GM23338 (cell line): Measurements from ENCODE around the gene KCNQ1OT1. TPM values are rescaled to one million over a fixed set of nuclear protein-coding genes. Genes with fewer than 3 reads are reported as not detected.
A peak's percentile ranks its signal among the peaks of the same experiment; 100 is the strongest.

Source experiments
- ATAC-seq: fragments of 200-7000 bp; cut with Tn5 transposase; 3 replicates; pipeline ENCODE4 v1.9.1; 2020
- DNase-seq: peaks from one replicate; pipeline ENCODE4 v3.0.0-alpha.2; 2015; ENCODE audit warnings: low spot score
- H2AFZ ChIP-seq: fragments of 200-600 bp; sonication (generic); 2 replicates; pipeline ENCODE4 v1.8.0; 2016; ENCODE audit warnings: antibody characterized with exemption, mild to moderate bottlenecking, moderate library complexity
- H3F3A ChIP-seq: fragments of 200-600 bp; sonication (generic); replicated peaks from 2 replicates; pipeline ENCODE4 v1.8.0; 2017; ENCODE audit warnings: antibody characterized with exemption, mixed run types, low read depth
- H3K27ac ChIP-seq: fragments of 200-600 bp; sonication (generic); 2 replicates; pipeline ENCODE4 v1.6.1; 2016; ENCODE audit warnings: low read depth
- H3K27me3 ChIP-seq: fragments of 200-600 bp; sonication (generic); 2 replicates; pipeline ENCODE4 v1.8.0; 2016; ENCODE audit warnings: mild to moderate bottlenecking, mixed run types, moderate library complexity; ENCODE audit not compliant: insufficient read depth
- H3K36me3 ChIP-seq: fragments of 200-600 bp; sonication (generic); 2 replicates; pipeline ENCODE4 v1.8.0; 2016; ENCODE audit warnings: mild to moderate bottlenecking; ENCODE audit not compliant: insufficient read depth
- H3K4me1 ChIP-seq: fragments of 200-600 bp; sonication (generic); 2 replicates; pipeline ENCODE4 v1.8.0; 2016; ENCODE audit warnings: mild to moderate bottlenecking, moderate library complexity; ENCODE audit not compliant: insufficient read depth
- H3K4me2 ChIP-seq: fragments of 200-600 bp; sonication (generic); 2 replicates; pipeline ENCODE4 v1.7.1; 2017; ENCODE audit warnings: mixed run types
- H3K4me3 ChIP-seq: fragments of 200-600 bp; sonication (generic); 2 replicates; pipeline ENCODE4 v1.6.1; 2016; ENCODE audit warnings: mixed run types
- H3K79me2 ChIP-seq: fragments of 200-600 bp; sonication (generic); replicated peaks from 2 replicates; pipeline ENCODE4 v1.8.0; 2017; ENCODE audit warnings: mild to moderate bottlenecking; ENCODE audit not compliant: insufficient read depth
- H3K9me2 ChIP-seq: fragments of 200-600 bp; sonication (generic); 2 replicates; pipeline ENCODE4 v1.8.0; 2017; ENCODE audit not compliant: insufficient read depth
- H4K20me1 ChIP-seq: fragments of 200-600 bp; sonication (generic); replicated peaks from 2 replicates; pipeline ENCODE4 v1.8.0; 2017; ENCODE audit warnings: mild to moderate bottlenecking; ENCODE audit not compliant: insufficient read depth
- H3K27ac Mint-ChIP-seq: 2 replicates; pipeline ENCODE4 v1.8.0; 2020; ENCODE audit warnings: inconsistent platforms, mild to moderate bottlenecking, moderate library complexity, mixed read lengths
- H3K27me3 Mint-ChIP-seq: 3 replicates; pipeline ENCODE4 v1.8.0; 2022; ENCODE audit warnings: low read depth, mild to moderate bottlenecking, moderate library complexity, mixed read lengths, inconsistent platforms; ENCODE audit not compliant: insufficient read depth, poor library complexity
- H3K36me3 Mint-ChIP-seq: 3 replicates; pipeline ENCODE4 v1.8.0; 2021; ENCODE audit warnings: low read depth, mild to moderate bottlenecking, inconsistent platforms, moderate library complexity, mixed read lengths
- H3K4me1 Mint-ChIP-seq: 3 replicates; pipeline ENCODE4 v1.8.0; 2020; ENCODE audit warnings: mild to moderate bottlenecking, inconsistent platforms, mixed read lengths
- H3K4me3 Mint-ChIP-seq: 3 replicates; pipeline ENCODE4 v1.8.0; 2021; ENCODE audit warnings: moderate library complexity, mild to moderate bottlenecking, inconsistent platforms, mixed read lengths
- H3K9me3 Mint-ChIP-seq: 3 replicates; pipeline ENCODE4 v1.8.0; 2020; ENCODE audit warnings: moderate library complexity, mild to moderate bottlenecking, inconsistent platforms, mixed read lengths
- CREB1 ChIP-seq: fragments of 250-450 bp; sonication (Bioruptor Pico); IDR thresholded peaks from 2 replicates; pipeline ENCODE4 v1.5.0; 2020; ENCODE audit warnings: low read depth, mild to moderate bottlenecking, moderate library complexity
- CTCF ChIP-seq, 2 experiments: fragments of 200-600 bp in 1 of 2; sonication (generic) in 1 of 2; conservative IDR thresholded peaks; 2 replicates each; pipeline versions ENCODE4 v1.5.1 to v1.6.1; 2016 to 2017; ENCODE audit warnings: antibody characterized with exemption in 2 of 2, low read depth in 2 of 2, mild to moderate bottlenecking in 2 of 2, moderate library complexity in 1 of 2
- ETS1 ChIP-seq: IDR thresholded peaks from 2 replicates; pipeline ENCODE4 v1.6.1; 2016; ENCODE audit warnings: antibody characterized with exemption
- EZH2 ChIP-seq: fragments of 200-600 bp; sonication (generic); IDR thresholded peaks from one replicate; pipeline ENCODE4 v1.8.0; 2017; ENCODE audit warnings: antibody characterized with exemption, mild to moderate bottlenecking, low read depth; ENCODE audit not compliant: unreplicated experiment
- EZH2phosphoT487 ChIP-seq: fragments of 200-600 bp; sonication (generic); IDR thresholded peaks from one replicate; pipeline ENCODE4 v1.8.1; 2018; ENCODE audit warnings: antibody characterized with exemption; ENCODE audit not compliant: unreplicated experiment
- JUNB ChIP-seq: IDR thresholded peaks from one replicate; pipeline ENCODE4 v1.6.1; 2016; ENCODE audit warnings: antibody characterized with exemption; ENCODE audit not compliant: unreplicated experiment
- NANOG ChIP-seq: IDR thresholded peaks from 2 replicates; pipeline ENCODE4 v1.6.1; 2016; ENCODE audit warnings: antibody characterized with exemption, borderline replicate concordance
- POLR2AphosphoS5 ChIP-seq: IDR thresholded peaks from 2 replicates; pipeline ENCODE4 v1.6.1; 2016; ENCODE audit warnings: antibody characterized with exemption, low read depth
- STAT1 ChIP-seq: IDR thresholded peaks from one replicate; pipeline ENCODE4 v1.6.1; 2016; ENCODE audit warnings: antibody characterized with exemption; ENCODE audit not compliant: unreplicated experiment
- ZNF114 ChIP-seq: fragments of 250-450 bp; sonication (Bioruptor Pico); IDR thresholded peaks from 2 replicates; pipeline ENCODE4 v1.5.0; 2020; ENCODE audit warnings: mild to moderate bottlenecking, moderate library complexity
- polyA plus RNA-seq: library from polyadenylated mRNA; unstranded; fragments of >200 nt; fragmentation: Nextera tagmentation; extraction: Ambion mirVana; gene quantifications from 2 replicates; pipeline ENCODE4 v1.2.1, GENCODE V29; 2016
- total RNA-seq: library from RNA; depleted of rRNA; stranded (reverse); fragments of >200 nt; shearing (Covaris generic); gene quantifications from 2 replicates; pipeline ENCODE4 v1.2.3, GENCODE V29; 2014
- TF ChIP-seq, protein P1 (sequence below): fragments of 250-450 bp; sonication (Bioruptor Pico); IDR thresholded peaks from 2 replicates; pipeline ENCODE4 v1.5.0; 2020; ENCODE audit warnings: mild to moderate bottlenecking, moderate library complexity

Gene KCNQ1OT1
- total and polyA plus RNA-seq, 2 experiments from 2014 or later, result 1.5 to 4.2 TPM

DNA sequence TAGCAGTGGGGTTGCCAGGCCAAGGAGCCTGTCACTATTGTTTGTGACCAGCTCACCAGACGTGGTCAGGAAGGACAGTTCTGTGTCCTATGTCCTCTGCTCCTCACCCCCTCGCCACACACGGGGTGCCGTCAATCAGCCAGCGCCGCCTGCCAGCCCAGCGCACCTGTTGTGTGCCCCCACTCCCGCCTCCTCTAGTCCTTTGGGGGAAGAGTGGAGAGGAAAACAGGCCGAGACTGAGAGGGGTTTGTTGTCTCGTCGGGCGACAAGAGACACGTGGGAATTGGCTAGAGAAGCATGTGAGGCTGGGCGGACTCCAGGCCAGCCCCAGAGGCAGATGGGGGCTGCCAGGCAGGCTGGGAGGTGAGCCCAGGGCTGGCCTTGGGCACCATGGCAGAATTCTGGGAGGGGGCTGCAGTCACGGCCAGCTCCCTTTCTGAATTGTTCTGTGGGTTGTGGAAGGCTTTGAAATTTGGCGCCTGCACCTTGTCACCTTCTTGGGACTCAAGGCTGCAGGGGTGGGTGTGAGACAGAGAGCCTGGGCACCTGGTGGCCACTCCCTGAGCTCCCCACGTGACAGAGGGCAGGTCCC lies 3.1 kb upstream of the KCNQ1OT1 start:
- Mint-ChIP-seq H3K27me3 (peaks cover 62% of the 10 kb centered on the region), H3K27ac (no peak overlapping the region), H3K9me3 (peaks cover 31% of the 10 kb centered on the region), H3K36me3 (peaks cover 35% of the 10 kb centered on the region), H3K4me3 (no peak overlapping the region), H3K4me1 (peaks cover 29% of the 10 kb centered on the region)
- Histone ChIP-seq H2AFZ (peak overlapping the region; percentile 87; the same call in 1 of the 2 replicates), H3K79me2 (peaks cover 15% of the 10 kb centered on the region), H3K9me2 (no peaks in the 10 kb centered on the region), H3K27ac (no peak overlapping the region), H3F3A (no peaks in the 10 kb centered on the region), H3K36me3 (no peaks in the 10 kb centered on the region), H3K4me3 (no peak overlapping the region), H3K4me2 (peak overlapping the region; percentile 38), H3K4me1 (peaks cover 9% of the 10 kb centered on the region), H4K20me1 (peaks cover under 1% of the 10 kb centered on the region; the same call in 1 of the 2 replicates), H3K27me3 (peaks cover 58% of the 10 kb centered on the region)
- ATAC-seq (no peak), DNase-seq (no peak)
- TF ChIP-seq EZH2phosphoT487 (no peak), NANOG (no peak), EZH2 (no peak), CREB1 (CRISPR knock-in tag) (no peak)

DNA sequence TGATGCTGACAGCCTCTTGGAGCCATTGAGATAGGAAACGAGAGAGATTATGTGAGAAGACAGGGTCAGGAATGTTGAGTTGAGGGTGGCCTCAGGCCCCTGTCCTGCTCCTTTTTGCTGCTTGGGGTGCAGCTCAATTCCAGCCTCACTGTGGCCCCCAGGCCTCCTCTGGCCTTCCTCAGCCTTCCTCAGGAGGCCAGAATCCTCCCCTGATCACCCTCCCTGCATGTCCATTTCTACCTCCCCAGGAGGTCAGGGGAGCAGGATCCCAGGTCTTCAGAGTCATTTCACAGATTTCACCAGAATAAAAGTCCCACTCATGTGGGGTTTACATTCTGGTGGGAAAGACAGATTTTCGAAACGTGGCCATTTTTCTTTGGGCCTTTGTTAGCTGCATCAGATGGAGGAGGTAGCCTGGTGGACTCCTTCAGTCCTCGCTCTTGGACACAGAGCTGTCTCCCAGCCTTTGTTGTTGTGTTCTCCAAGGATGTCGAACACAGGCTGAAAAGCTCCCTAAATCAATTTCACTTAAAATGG lies 2.2 kb upstream of the KCNQ1OT1 start:
- peaks cover 31% of the 10 kb centered on the region for H3K9me3 Mint-ChIP-seq
- Histone ChIP-seq H3K79me2 (peaks cover 24% of the 10 kb centered on the region), H3K27ac (no peak overlapping the region), H3K4me2 (no peak overlapping the region), H4K20me1 (peaks cover 3% of the 10 kb centered on the region; the same call in 1 of the 2 replicates), H3K4me3 (no peak overlapping the region), H3K27me3 (peaks cover 49% of the 10 kb centered on the region), H3F3A (no peaks in the 10 kb centered on the region), H3K4me1 (peaks cover 18% of the 10 kb centered on the region), H3K36me3 (no peaks in the 10 kb centered on the region), H3K9me2 (no peaks in the 10 kb centered on the region), H2AFZ (no peak overlapping the region)
- H3K27me3 Mint-ChIP-seq, result peaks cover 56% of the 10 kb centered on the region
- H3K4me3 Mint-ChIP-seq, result no peak overlapping the region
- ATAC-seq (no peak), DNase-seq (no peak)
- H3K27ac Mint-ChIP-seq, result no peak overlapping the region
- H3K36me3 Mint-ChIP-seq, result peaks cover 35% of the 10 kb centered on the region
- H3K4me1 Mint-ChIP-seq, result peaks cover 38% of the 10 kb centered on the region
- TF ChIP-seq EZH2phosphoT487, result no peak
- no peak for TF ChIP-seq POLR2AphosphoS5
- no peak for TF ChIP-seq CREB1 (CRISPR knock-in tag)
- TF ChIP-seq, protein P1, sequence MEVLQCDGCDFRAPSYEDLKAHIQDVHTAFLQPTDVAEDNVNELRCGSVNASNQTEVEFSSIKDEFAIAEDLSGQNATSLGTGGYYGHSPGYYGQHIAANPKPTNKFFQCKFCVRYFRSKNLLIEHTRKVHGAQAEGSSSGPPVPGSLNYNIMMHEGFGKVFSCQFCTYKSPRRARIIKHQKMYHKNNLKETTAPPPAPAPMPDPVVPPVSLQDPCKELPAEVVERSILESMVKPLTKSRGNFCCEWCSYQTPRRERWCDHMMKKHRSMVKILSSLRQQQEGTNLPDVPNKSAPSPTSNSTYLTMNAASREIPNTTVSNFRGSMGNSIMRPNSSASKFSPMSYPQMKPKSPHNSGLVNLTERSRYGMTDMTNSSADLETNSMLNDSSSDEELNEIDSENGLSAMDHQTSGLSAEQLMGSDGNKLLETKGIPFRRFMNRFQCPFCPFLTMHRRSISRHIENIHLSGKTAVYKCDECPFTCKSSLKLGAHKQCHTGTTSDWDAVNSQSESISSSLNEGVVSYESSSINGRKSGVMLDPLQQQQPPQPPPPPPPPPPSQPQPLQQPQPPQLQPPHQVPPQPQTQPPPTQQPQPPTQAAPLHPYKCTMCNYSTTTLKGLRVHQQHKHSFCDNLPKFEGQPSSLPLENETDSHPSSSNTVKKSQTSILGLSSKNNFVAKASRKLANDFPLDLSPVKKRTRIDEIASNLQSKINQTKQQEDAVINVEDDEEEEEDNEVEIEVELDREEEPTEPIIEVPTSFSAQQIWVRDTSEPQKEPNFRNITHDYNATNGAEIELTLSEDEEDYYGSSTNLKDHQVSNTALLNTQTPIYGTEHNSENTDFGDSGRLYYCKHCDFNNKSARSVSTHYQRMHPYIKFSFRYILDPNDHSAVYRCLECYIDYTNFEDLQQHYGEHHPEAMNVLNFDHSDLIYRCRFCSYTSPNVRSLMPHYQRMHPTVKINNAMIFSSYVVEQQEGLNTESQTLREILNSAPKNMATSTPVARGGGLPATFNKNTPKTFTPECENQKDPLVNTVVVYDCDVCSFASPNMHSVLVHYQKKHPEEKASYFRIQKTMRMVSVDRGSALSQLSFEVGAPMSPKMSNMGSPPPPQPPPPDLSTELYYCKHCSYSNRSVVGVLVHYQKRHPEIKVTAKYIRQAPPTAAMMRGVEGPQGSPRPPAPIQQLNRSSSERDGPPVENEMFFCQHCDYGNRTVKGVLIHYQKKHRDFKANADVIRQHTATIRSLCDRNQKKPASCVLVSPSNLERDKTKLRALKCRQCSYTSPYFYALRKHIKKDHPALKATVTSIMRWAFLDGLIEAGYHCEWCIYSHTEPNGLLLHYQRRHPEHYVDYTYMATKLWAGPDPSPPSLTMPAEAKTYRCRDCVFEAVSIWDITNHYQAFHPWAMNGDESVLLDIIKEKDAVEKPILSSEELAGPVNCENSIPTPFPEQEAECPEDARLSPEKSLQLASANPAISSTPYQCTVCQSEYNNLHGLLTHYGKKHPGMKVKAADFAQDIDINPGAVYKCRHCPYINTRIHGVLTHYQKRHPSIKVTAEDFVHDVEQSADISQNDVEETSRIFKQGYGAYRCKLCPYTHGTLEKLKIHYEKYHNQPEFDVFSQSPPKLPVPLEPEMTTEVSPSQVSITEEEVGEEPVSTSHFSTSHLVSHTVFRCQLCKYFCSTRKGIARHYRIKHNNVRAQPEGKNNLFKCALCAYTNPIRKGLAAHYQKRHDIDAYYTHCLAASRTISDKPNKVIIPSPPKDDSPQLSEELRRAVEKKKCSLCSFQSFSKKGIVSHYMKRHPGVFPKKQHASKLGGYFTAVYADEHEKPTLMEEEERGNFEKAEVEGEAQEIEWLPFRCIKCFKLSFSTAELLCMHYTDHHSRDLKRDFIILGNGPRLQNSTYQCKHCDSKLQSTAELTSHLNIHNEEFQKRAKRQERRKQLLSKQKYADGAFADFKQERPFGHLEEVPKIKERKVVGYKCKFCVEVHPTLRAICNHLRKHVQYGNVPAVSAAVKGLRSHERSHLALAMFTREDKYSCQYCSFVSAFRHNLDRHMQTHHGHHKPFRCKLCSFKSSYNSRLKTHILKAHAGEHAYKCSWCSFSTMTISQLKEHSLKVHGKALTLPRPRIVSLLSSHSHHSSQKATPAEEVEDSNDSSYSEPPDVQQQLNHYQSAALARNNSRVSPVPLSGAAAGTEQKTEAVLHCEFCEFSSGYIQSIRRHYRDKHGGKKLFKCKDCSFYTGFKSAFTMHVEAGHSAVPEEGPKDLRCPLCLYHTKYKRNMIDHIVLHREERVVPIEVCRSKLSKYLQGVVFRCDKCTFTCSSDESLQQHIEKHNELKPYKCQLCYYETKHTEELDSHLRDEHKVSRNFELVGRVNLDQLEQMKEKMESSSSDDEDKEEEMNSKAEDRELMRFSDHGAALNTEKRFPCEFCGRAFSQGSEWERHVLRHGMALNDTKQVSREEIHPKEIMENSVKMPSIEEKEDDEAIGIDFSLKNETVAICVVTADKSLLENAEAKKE (CRISPR knock-in tag), result no peak
- no peak for TF ChIP-seq STAT1
- no peak for TF ChIP-seq ETS1
- TF ChIP-seq ZNF114, result no peak
- TF ChIP-seq JUNB, result no peak
- TF ChIP-seq CTCF (conservative IDR thresholded peaks at IDR 0.05; ENCODE audit: low read depth in 2 of 2), result no peak
